ENCODE data around the gene GNAI2.
"Not testable (repeated sequence)": the region's sequence is repeated elsewhere in the genome, so short reads cannot be mapped to it uniquely, and the experiment has no call there.

Gene GNAI2

GRCh38 chr3:50255251-50255615 lies 19.2 kb downstream of the GNAI2 start:
- H3K9me3 Mint-ChIP-seq: no peaks in the 10 kb centered on the region
- no peak for DNase-seq (ENCODE audit: low spot score in 2 of 2)
- no peak overlapping the region for H3K27ac Mint-ChIP-seq
- H3K4me3 Mint-ChIP-seq: no peak overlapping the region
- H3K4me1 Mint-ChIP-seq: peaks cover 16% of the 10 kb centered on the region
- no peak for ATAC-seq (ENCODE audit: low read depth)
- H3K36me3 Mint-ChIP-seq: peaks cover 20% of the 10 kb centered on the region
- H3K27me3 Mint-ChIP-seq: no peaks in the 10 kb centered on the region

- Mint-ChIP-seq H3K27ac (peak overlapping the region; percentile 62), H3K4me3 (no peak overlapping the region)
These were observed 21.2 kb downstream of the GNAI2 start for GRCh38 chr3:50256978-50257890.

GRCh38 chr3:50258029-50258680 lies 22.2 kb downstream of the GNAI2 start:
- peaks cover 18% of the 10 kb centered on the region for H3K36me3 Mint-ChIP-seq
- H3K4me3 Mint-ChIP-seq: no peak overlapping the region
- DNase-seq (ENCODE audit: low spot score in 2 of 2): no peak
- H3K9me3 Mint-ChIP-seq: no peaks in the 10 kb centered on the region
- peaks cover 9% of the 10 kb centered on the region for H3K4me1 Mint-ChIP-seq
- H3K27ac Mint-ChIP-seq: no peak overlapping the region
- no peaks in the 10 kb centered on the region for H3K27me3 Mint-ChIP-seq
- no peak for ATAC-seq (ENCODE audit: low read depth)

More at GRCh38 chr3:50256978-50257890, 21.2 kb downstream of the GNAI2 start:
- peaks cover 18% of the 10 kb centered on the region for H3K36me3 Mint-ChIP-seq
- no peak for ATAC-seq (ENCODE audit: low read depth)
- H3K9me3 Mint-ChIP-seq: no peaks in the 10 kb centered on the region
- no peak for DNase-seq (ENCODE audit: low spot score in 2 of 2)
- peaks cover 9% of the 10 kb centered on the region for H3K4me1 Mint-ChIP-seq
- H3K27me3 Mint-ChIP-seq: no peaks in the 10 kb centered on the region

- H3K36me3 Mint-ChIP-seq: peaks cover 14% of the 10 kb centered on the region
- no peak overlapping the region for H3K27ac Mint-ChIP-seq
- H3K4me3 Mint-ChIP-seq: no peak overlapping the region
- ATAC-seq (ENCODE audit: low read depth): no peak
- DNase-seq (ENCODE audit: low spot score in 2 of 2): no peak
- no peaks in the 10 kb centered on the region for H3K9me3 Mint-ChIP-seq
- peaks cover 6% of the 10 kb centered on the region for H3K4me1 Mint-ChIP-seq
- no peaks in the 10 kb centered on the region for H3K27me3 Mint-ChIP-seq
These were observed 23.0 kb downstream of the GNAI2 start for GRCh38 chr3:50258979-50259378.

DNA sequence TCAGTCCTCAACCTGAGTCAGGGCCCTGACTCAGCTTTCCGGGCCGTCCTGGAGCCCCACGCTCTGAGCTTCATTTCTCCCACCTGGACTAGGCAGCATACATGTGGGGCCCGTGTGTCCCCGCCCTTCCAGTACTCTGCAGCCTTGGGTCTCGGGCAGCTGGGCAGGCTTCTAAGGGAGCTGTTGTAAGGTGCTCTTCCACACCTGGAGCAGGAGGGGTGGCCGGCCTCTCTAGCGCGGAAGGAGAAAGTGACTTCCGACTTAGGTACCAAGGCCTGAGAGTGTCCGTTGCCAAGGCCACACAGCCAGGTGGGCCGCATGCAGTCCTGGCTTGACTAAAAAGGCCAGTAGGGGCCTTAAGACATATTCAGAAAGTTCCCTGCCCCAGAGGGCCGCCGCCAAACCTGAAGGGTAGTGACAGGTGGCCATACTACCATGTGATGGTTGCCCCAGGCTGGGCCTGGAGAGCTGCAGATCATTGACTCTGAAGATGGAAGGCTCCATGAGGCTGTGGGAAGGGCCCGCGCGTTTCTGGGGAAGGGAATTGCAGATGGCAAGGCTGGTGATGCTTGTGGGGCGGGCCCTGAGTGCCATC lies 23.5 kb downstream of the GNAI2 start:
- ATAC-seq (ENCODE audit: low read depth) (peak; percentile 7), DNase-seq (ENCODE audit: low spot score in 2 of 2) (no peak)
- peaks cover 14% of the 10 kb centered on the region for H3K36me3 Mint-ChIP-seq
- peak overlapping the region; percentile 78 for H3K4me3 Mint-ChIP-seq
- H3K9me3 Mint-ChIP-seq: no peaks in the 10 kb centered on the region
- peaks cover 3% of the 10 kb centered on the region for H3K4me1 Mint-ChIP-seq
- H3K27me3 Mint-ChIP-seq: no peaks in the 10 kb centered on the region
- peak overlapping the region; percentile 83 for H3K27ac Mint-ChIP-seq

GRCh38 chr3:50260027-50260941 lies 24.3 kb downstream of the GNAI2 start:
- Mint-ChIP-seq H3K4me3 (peak overlapping the region; percentile 78), H3K9me3 (no peaks in the 10 kb centered on the region), H3K27ac (peak overlapping the region; percentile 83), H3K27me3 (peaks cover 2% of the 10 kb centered on the region), H3K4me1 (peaks cover 3% of the 10 kb centered on the region), H3K36me3 (peaks cover 14% of the 10 kb centered on the region)
- ATAC-seq (ENCODE audit: low read depth): peak; percentile 97
- DNase-seq (ENCODE audit: low spot score in 2 of 2): peak; percentile 85 to 90

DNA sequence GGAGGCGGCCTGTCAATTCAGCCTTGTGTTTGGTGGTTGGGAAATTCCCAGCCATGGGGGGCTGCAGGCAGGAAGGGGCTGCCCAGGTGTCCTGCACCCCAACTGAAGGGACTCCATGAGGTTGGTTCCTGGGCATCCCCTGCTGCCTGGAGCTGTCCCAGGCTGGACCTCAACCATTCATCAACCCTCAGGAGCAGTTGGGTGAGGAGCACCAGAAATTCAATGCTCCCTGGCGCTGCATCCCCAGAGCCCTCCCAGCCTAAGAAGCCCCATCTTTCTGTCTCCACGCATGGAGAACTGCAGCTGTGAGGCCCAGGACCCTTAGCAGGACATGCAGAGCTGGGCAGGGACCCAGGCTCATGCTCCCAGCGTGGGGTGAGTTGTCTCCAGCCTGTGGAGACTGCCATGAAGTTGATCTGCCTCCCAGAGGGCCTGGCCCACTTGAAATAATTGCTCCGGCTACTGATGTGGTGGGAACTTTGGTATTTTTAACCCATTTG lies 25.0 kb downstream of the GNAI2 start:
- Mint-ChIP-seq H3K4me3 (no peak overlapping the region), H3K9me3 (no peaks in the 10 kb centered on the region), H3K27ac (no peak overlapping the region), H3K36me3 (peaks cover 14% of the 10 kb centered on the region), H3K27me3 (peaks cover 2% of the 10 kb centered on the region), H3K4me1 (peaks cover 3% of the 10 kb centered on the region)
- ATAC-seq (ENCODE audit: low read depth) (no peak), DNase-seq (ENCODE audit: low spot score in 2 of 2) (no peak)

DNA sequence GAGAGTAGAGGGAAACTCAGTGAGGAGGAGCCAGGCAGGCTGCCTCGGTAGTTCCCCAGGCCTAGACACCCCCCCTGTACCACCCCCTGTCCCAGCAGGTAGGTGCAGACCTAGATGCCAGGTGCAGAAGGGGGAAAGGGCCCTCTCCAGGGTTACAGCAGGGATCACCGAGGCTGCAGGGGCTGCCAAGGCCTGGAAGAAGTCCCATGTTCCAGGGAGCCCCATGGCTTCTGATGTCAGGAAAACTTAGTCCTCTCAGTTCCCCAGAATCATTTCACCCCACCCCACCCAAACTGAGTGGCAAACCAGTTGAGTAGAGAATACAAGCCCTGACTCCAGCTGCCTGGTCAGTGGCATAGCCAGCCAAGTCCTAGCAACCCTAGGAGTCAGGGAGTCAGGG lies 25.5 kb downstream of the GNAI2 start:
- DNase-seq (ENCODE audit: low spot score in 2 of 2) (no peak), ATAC-seq (ENCODE audit: low read depth) (no peak)
- peaks cover 2% of the 10 kb centered on the region for H3K27me3 Mint-ChIP-seq
- H3K27ac Mint-ChIP-seq: no peak overlapping the region
- H3K4me1 Mint-ChIP-seq: peaks cover 3% of the 10 kb centered on the region
- H3K4me3 Mint-ChIP-seq: no peak overlapping the region
- H3K9me3 Mint-ChIP-seq: no peaks in the 10 kb centered on the region
- H3K36me3 Mint-ChIP-seq: peaks cover 14% of the 10 kb centered on the region

DNA sequence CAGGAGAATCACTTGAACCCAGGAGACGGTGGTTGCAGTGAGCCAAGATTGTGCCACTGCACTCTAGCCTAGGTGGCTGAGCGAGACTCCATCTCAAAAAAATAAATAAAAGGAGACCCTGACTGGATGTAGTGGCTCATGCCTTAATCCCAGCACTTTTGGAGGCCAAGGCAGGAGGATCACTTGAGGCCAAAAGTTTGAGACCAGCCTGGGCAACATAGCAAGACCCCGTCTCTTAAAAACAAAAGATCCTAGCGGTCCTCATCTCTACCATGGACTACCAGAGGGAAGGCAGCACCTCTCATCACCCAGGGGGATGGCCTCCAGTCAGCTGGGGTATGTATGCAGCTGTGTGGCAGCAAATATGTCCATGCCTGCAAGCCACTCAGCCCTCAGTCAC lies 26.2 kb downstream of the GNAI2 start:
- H3K4me1 Mint-ChIP-seq; H3K27ac Mint-ChIP-seq; ATAC-seq (ENCODE audit: low read depth); H3K27me3 Mint-ChIP-seq; H3K9me3 Mint-ChIP-seq; H3K4me3 Mint-ChIP-seq; DNase-seq (ENCODE audit: low spot score in 2 of 2): not testable (repeated sequence)
- peaks cover 12% of the 10 kb centered on the region for H3K36me3 Mint-ChIP-seq

DNA sequence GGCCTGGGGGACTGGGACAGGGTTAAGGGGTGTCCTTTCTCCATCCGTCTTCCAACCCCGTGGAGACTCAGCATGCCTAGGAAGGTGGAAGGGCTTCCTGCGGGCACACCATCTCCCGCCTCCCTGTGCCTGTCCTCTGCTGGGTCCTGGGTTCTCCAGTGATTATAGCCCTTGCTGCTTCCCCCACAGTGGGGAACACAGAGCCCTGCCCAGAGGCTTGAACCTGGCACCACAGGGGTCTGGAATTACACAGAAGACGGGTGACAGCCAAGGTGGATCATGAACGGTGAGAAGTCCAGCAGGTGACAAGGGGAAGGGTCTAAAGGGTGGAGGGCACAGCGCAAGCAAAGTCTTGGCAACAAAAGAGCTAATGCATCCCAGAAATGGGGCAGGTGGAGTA lies 26.8 kb downstream of the GNAI2 start:
- Mint-ChIP-seq H3K4me3 (no peak overlapping the region), H3K4me1 (peaks cover 3% of the 10 kb centered on the region), H3K27me3 (peaks cover 2% of the 10 kb centered on the region), H3K9me3 (no peaks in the 10 kb centered on the region), H3K36me3 (peaks cover 9% of the 10 kb centered on the region), H3K27ac (no peak overlapping the region)
- DNase-seq (ENCODE audit: low spot score in 2 of 2): no peak
- no peak for ATAC-seq (ENCODE audit: low read depth)

- peaks cover 2% of the 10 kb centered on the region for H3K36me3 Mint-ChIP-seq
- H3K27me3 Mint-ChIP-seq: peaks cover 4% of the 10 kb centered on the region
- H3K27ac Mint-ChIP-seq: no peak overlapping the region
- no peak overlapping the region for H3K4me3 Mint-ChIP-seq
- DNase-seq (ENCODE audit: low spot score in 2 of 2) (no peak), ATAC-seq (ENCODE audit: low read depth) (no peak)
- H3K4me1 Mint-ChIP-seq: peaks cover 5% of the 10 kb centered on the region
- H3K9me3 Mint-ChIP-seq: no peaks in the 10 kb centered on the region
These were observed 27.7 kb downstream of the GNAI2 start for GRCh38 chr3:50263478-50264382.

DNA sequence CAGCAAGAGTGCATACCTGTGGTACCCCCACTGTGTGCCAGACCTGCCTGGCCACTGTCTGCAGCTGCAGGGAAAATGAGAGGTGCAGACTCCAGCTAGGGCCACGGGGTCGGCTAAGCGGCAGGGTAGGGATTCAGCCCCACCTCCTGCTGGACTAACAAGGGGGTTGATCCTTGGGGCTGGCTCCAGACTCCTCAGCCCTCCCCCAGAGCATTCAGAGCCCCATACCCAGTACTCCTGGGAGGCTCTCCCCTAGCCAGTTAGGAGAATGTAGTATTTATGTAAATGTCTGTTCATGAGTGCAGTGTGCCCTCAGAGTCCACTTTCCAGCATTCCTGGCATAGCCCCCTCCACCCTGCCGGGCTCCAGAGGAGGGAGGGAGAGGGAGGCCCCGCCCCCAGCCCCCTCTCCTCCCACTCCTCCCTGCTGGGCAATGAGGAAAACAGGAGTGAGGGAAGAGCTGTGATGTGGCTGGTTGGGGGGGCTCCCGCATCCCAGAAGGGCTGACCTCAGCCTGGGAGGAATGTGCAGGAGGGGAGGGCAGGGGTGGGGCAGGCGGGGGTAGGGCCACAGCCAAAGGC lies 28.5 kb downstream of the GNAI2 start:
- H3K4me3 Mint-ChIP-seq: no peak overlapping the region
- H3K27me3 Mint-ChIP-seq: peaks cover 5% of the 10 kb centered on the region
- H3K36me3 Mint-ChIP-seq: no peaks in the 10 kb centered on the region
- no peaks in the 10 kb centered on the region for H3K9me3 Mint-ChIP-seq
- ATAC-seq (ENCODE audit: low read depth) (no peak), DNase-seq (ENCODE audit: low spot score in 2 of 2) (no peak)
- H3K4me1 Mint-ChIP-seq: peaks cover 5% of the 10 kb centered on the region
- H3K27ac Mint-ChIP-seq: no peak overlapping the region

All from memory B cell (primary cell).